Measurements from ENCODE around the gene NETO2.
"Not testable (repeated sequence)": the region's sequence is repeated elsewhere in the genome, so short reads cannot be mapped to it uniquely, and the experiment has no call there.

NETO2 gene

GRCh38 chr16:47059991-47060390 is 83.8 kb downstream of the NETO2 start:
- H3K4me1 ChIP-seq (ENCODE audit: insufficient read depth, low read length), result no peaks in the 10 kb centered on the region
- H3K36me3 ChIP-seq (ENCODE audit: insufficient read depth, low read depth, low read length), result no peaks in the 10 kb centered on the region
- H3K9me3 ChIP-seq (ENCODE audit: insufficient read depth, low read depth, low read length), result no peaks in the 10 kb centered on the region
- H3K4me3 ChIP-seq (ENCODE audit: low read length), result no peak overlapping the region
- H3K27ac ChIP-seq (ENCODE audit: low read length), result no peak overlapping the region
- H3K9ac ChIP-seq (ENCODE audit: low read depth, low read length), result no peak overlapping the region
- H3K27me3 ChIP-seq (ENCODE audit: insufficient read depth, low read length), result no peaks in the 10 kb centered on the region

GRCh38 chr16:47059130-47059529 is 84.6 kb downstream of the NETO2 start:
- not testable (repeated sequence) for H3K4me3 ChIP-seq (ENCODE audit: low read length); H3K27me3 ChIP-seq (ENCODE audit: insufficient read depth, low read length); H3K4me1 ChIP-seq (ENCODE audit: insufficient read depth, low read length); H3K9me3 ChIP-seq (ENCODE audit: insufficient read depth, low read depth, low read length); H3K36me3 ChIP-seq (ENCODE audit: insufficient read depth, low read depth, low read length); H3K9ac ChIP-seq (ENCODE audit: low read depth, low read length); H3K27ac ChIP-seq (ENCODE audit: low read length)

- H3K27ac ChIP-seq (ENCODE audit: low read length), result no peak overlapping the region
- no peak overlapping the region for H3K9ac ChIP-seq (ENCODE audit: low read depth, low read length)
- H3K4me1 ChIP-seq (ENCODE audit: insufficient read depth, low read length), result no peaks in the 10 kb centered on the region
- H3K4me3 ChIP-seq (ENCODE audit: low read length), result no peak overlapping the region
- H3K27me3 ChIP-seq (ENCODE audit: insufficient read depth, low read length), result no peaks in the 10 kb centered on the region
- no peaks in the 10 kb centered on the region for H3K36me3 ChIP-seq (ENCODE audit: insufficient read depth, low read depth, low read length)
- H3K9me3 ChIP-seq (ENCODE audit: insufficient read depth, low read depth, low read length), result no peaks in the 10 kb centered on the region
Observed at GRCh38 chr16:47058295-47059086, 85.3 kb downstream of the NETO2 start.

- Histone ChIP-seq H3K9ac (ENCODE audit: low read depth, low read length) (no peak overlapping the region), H3K4me3 (ENCODE audit: low read length) (no peak overlapping the region), H3K4me1 (ENCODE audit: insufficient read depth, low read length) (no peaks in the 10 kb centered on the region), H3K36me3 (ENCODE audit: insufficient read depth, low read depth, low read length) (no peaks in the 10 kb centered on the region), H3K27ac (ENCODE audit: low read length) (no peak overlapping the region), H3K27me3 (ENCODE audit: insufficient read depth, low read length) (no peaks in the 10 kb centered on the region), H3K9me3 (ENCODE audit: insufficient read depth, low read depth, low read length) (no peaks in the 10 kb centered on the region)
Observed at GRCh38 chr16:47057630-47057993, 86.1 kb downstream of the NETO2 start.

GRCh38 chr16:47056688-47057629 is 86.8 kb downstream of the NETO2 start:
- Histone ChIP-seq H3K4me3 (ENCODE audit: low read length) (no peak overlapping the region), H3K9ac (ENCODE audit: low read depth, low read length) (no peak overlapping the region), H3K9me3 (ENCODE audit: insufficient read depth, low read depth, low read length) (no peaks in the 10 kb centered on the region), H3K4me1 (ENCODE audit: insufficient read depth, low read length) (no peaks in the 10 kb centered on the region), H3K27ac (ENCODE audit: low read length) (no peak overlapping the region), H3K36me3 (ENCODE audit: insufficient read depth, low read depth, low read length) (no peaks in the 10 kb centered on the region), H3K27me3 (ENCODE audit: insufficient read depth, low read length) (no peaks in the 10 kb centered on the region)

GRCh38 chr16:47056061-47056460 is 87.7 kb downstream of the NETO2 start:
- not testable (repeated sequence) for H3K27ac ChIP-seq (ENCODE audit: low read length); H3K9ac ChIP-seq (ENCODE audit: low read depth, low read length); H3K27me3 ChIP-seq (ENCODE audit: insufficient read depth, low read length); H3K4me1 ChIP-seq (ENCODE audit: insufficient read depth, low read length); H3K9me3 ChIP-seq (ENCODE audit: insufficient read depth, low read depth, low read length); H3K36me3 ChIP-seq (ENCODE audit: insufficient read depth, low read depth, low read length); H3K4me3 ChIP-seq (ENCODE audit: low read length)

- H3K9me3 ChIP-seq (ENCODE audit: insufficient read depth, low read depth, low read length), result no peaks in the 10 kb centered on the region
- H3K27ac ChIP-seq (ENCODE audit: low read length), result no peak overlapping the region
- no peak overlapping the region for H3K4me3 ChIP-seq (ENCODE audit: low read length)
- H3K9ac ChIP-seq (ENCODE audit: low read depth, low read length), result no peak overlapping the region
- no peaks in the 10 kb centered on the region for H3K27me3 ChIP-seq (ENCODE audit: insufficient read depth, low read length)
- no peaks in the 10 kb centered on the region for H3K36me3 ChIP-seq (ENCODE audit: insufficient read depth, low read depth, low read length)
- H3K4me1 ChIP-seq (ENCODE audit: insufficient read depth, low read length), result no peaks in the 10 kb centered on the region
Observed at GRCh38 chr16:47055136-47055885, 88.4 kb downstream of the NETO2 start.

- Histone ChIP-seq H3K9ac (ENCODE audit: low read depth, low read length) (no peak overlapping the region), H3K4me3 (ENCODE audit: low read length) (no peak overlapping the region), H3K27ac (ENCODE audit: low read length) (no peak overlapping the region), H3K36me3 (ENCODE audit: insufficient read depth, low read depth, low read length) (no peaks in the 10 kb centered on the region), H3K9me3 (ENCODE audit: insufficient read depth, low read depth, low read length) (no peaks in the 10 kb centered on the region), H3K4me1 (ENCODE audit: insufficient read depth, low read length) (no peaks in the 10 kb centered on the region), H3K27me3 (ENCODE audit: insufficient read depth, low read length) (no peaks in the 10 kb centered on the region)
Observed at GRCh38 chr16:47054306-47054705, 89.4 kb downstream of the NETO2 start.

- no peak overlapping the region for H3K4me3 ChIP-seq (ENCODE audit: low read length)
- no peaks in the 10 kb centered on the region for H3K27me3 ChIP-seq (ENCODE audit: insufficient read depth, low read length)
- no peaks in the 10 kb centered on the region for H3K9me3 ChIP-seq (ENCODE audit: insufficient read depth, low read depth, low read length)
- H3K4me1 ChIP-seq (ENCODE audit: insufficient read depth, low read length), result no peaks in the 10 kb centered on the region
- no peaks in the 10 kb centered on the region for H3K36me3 ChIP-seq (ENCODE audit: insufficient read depth, low read depth, low read length)
- H3K27ac ChIP-seq (ENCODE audit: low read length), result no peak overlapping the region
- H3K9ac ChIP-seq (ENCODE audit: low read depth, low read length), result no peak overlapping the region
Observed at GRCh38 chr16:47053895-47054294, 89.8 kb downstream of the NETO2 start.

GRCh38 chr16:47052666-47053640 is 90.8 kb downstream of the NETO2 start:
- H3K9ac ChIP-seq (ENCODE audit: low read depth, low read length), result no peak overlapping the region
- no peak overlapping the region for H3K27ac ChIP-seq (ENCODE audit: low read length)
- no peaks in the 10 kb centered on the region for H3K9me3 ChIP-seq (ENCODE audit: insufficient read depth, low read depth, low read length)
- H3K4me1 ChIP-seq (ENCODE audit: insufficient read depth, low read length), result no peaks in the 10 kb centered on the region
- no peaks in the 10 kb centered on the region for H3K27me3 ChIP-seq (ENCODE audit: insufficient read depth, low read length)
- no peak overlapping the region for H3K4me3 ChIP-seq (ENCODE audit: low read length)
- no peaks in the 10 kb centered on the region for H3K36me3 ChIP-seq (ENCODE audit: insufficient read depth, low read depth, low read length)

- Histone ChIP-seq H3K27me3 (ENCODE audit: insufficient read depth, low read length) (no peaks in the 10 kb centered on the region), H3K4me1 (ENCODE audit: insufficient read depth, low read length) (no peaks in the 10 kb centered on the region), H3K27ac (ENCODE audit: low read length) (no peak overlapping the region), H3K9ac (ENCODE audit: low read depth, low read length) (no peak overlapping the region), H3K36me3 (ENCODE audit: insufficient read depth, low read depth, low read length) (no peaks in the 10 kb centered on the region), H3K4me3 (ENCODE audit: low read length) (no peak overlapping the region), H3K9me3 (ENCODE audit: insufficient read depth, low read depth, low read length) (no peaks in the 10 kb centered on the region)
Observed at GRCh38 chr16:47051031-47051430, 92.7 kb downstream of the NETO2 start.

All from iPS-20b (cell line).